ENCODE data around the gene NLRP6. TPM values are rescaled to one million over a fixed set of nuclear protein-coding genes. Genes with fewer than 3 reads are reported as not detected.

The NLRP6 gene
- polyA plus RNA-seq, 2 donors, result 0.05 to 0.06 TPM

DNA sequence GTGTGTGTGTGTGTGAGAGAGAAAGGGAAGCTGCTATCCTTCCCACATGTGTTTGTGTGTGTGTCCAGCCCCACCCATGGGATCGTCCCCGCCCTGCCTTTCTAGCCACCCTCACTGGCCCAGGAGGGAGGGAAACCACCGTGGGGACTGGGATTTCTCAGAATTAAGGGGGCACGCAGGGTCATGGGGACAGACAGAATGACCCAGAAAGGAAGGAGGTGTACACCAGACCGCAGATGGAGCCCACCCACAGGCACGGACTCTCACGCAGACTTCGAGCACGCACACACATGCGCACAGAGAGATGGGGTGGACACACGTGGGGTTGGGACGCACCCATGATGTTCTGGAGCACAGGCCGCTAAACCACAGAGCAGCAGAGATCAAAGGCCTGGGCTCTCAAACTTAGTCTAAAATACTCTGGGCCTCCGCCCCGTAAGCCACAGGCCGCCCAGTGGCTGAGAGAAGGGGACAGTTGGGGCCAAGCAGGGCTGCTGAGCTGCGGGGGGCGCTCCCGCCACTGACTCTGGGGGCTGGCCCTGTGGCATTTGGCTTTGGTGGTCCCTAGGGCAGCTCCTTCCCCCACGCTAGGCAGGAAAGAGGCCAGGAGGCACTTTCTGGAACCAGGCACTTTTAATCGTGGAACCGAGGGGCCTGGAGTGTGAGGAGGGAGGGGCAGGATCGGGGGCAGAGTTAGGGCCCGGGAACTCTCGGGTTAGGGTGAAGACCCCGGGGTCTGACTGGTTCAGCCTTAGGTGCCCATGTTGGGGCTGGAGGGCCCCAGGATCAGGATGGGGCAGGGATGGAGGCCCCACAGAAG lies 19.6 kb downstream of the NLRP6 start:
- H3K27me3 ChIP-seq (ENCODE audit: control insufficient read depth in 1 of 2, insufficient read depth in 2 of 2, low read length in 2 of 2), result no peaks in the 10 kb centered on the region
- H3K36me3 ChIP-seq (ENCODE audit: control insufficient read depth in 2 of 2, insufficient read depth in 2 of 2, low read length in 1 of 2), result peaks cover 0 to 5% of the 10 kb centered on the region in 2 donors
- H3K27ac ChIP-seq (ENCODE audit: low read depth in 2 of 2, low read length in 1 of 2), result peak overlapping the region in 1 of 2 donors; percentile 2
- 41 to 43% methylated on average over 26 of the region's 26 CpGs for WGBS, 2 donors
- peaks cover 2 to 5% of the 10 kb centered on the region in 2 donors for H3K4me1 ChIP-seq (ENCODE audit: control insufficient read depth in 2 of 2, insufficient read depth in 2 of 2, low read length in 1 of 2)
- H3K4me3 ChIP-seq (ENCODE audit: low read depth in 1 of 2, low read length in 2 of 2), result no peak overlapping the region
- no peaks in the 10 kb centered on the region for H3K9me3 ChIP-seq (ENCODE audit: control insufficient read depth in 2 of 2, insufficient read depth in 1 of 2, low read depth in 1 of 2, low read length in 1 of 2)

DNA sequence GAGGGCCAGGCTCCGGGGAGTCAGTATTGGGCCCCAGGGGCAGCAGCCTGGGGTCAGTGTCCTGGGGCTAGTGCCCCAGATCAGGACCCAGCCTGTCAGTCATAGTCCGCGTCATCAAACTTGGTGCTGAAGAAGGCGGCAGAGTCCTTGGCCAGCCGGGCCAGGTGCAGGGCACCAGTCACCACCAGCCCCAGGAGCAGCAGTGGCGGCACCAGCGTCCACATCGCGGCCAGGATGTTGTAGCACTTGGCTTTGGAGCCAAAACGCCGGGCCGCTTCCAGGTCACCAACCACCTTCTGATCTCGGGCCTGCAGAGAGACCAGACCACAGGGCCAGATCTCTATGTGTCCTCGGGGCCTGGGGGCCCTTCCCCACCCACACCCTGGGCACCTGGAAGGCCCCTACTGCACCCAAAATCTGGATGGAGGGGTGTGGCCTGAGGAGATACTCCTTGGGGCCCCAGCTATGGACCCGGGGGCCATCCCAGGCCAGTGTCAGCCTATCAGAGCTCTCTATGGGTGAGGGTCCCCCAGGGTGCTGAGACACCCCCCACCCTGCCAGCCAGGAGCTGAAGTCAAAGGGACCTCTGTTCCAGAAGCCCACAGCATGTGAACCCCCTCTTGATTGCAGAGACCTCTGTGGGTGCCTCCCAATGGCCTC lies 20.3 kb downstream of the NLRP6 start:
- no peak overlapping the region for H3K4me3 ChIP-seq (ENCODE audit: low read depth in 1 of 2, low read length in 2 of 2)
- H3K36me3 ChIP-seq (ENCODE audit: control insufficient read depth in 2 of 2, insufficient read depth in 2 of 2, low read length in 1 of 2), result peaks cover 0 to 5% of the 10 kb centered on the region in 2 donors
- 57 to 59% methylated on average over 15 of the region's 15 CpGs for WGBS, 2 donors
- H3K27me3 ChIP-seq (ENCODE audit: control insufficient read depth in 1 of 2, insufficient read depth in 2 of 2, low read length in 2 of 2), result no peaks in the 10 kb centered on the region
- no peaks in the 10 kb centered on the region for H3K9me3 ChIP-seq (ENCODE audit: control insufficient read depth in 2 of 2, insufficient read depth in 1 of 2, low read depth in 1 of 2, low read length in 1 of 2)
- peaks cover 2 to 5% of the 10 kb centered on the region in 2 donors for H3K4me1 ChIP-seq (ENCODE audit: control insufficient read depth in 2 of 2, insufficient read depth in 2 of 2, low read length in 1 of 2)
- no peak overlapping the region for H3K27ac ChIP-seq (ENCODE audit: low read depth in 2 of 2, low read length in 1 of 2)

DNA sequence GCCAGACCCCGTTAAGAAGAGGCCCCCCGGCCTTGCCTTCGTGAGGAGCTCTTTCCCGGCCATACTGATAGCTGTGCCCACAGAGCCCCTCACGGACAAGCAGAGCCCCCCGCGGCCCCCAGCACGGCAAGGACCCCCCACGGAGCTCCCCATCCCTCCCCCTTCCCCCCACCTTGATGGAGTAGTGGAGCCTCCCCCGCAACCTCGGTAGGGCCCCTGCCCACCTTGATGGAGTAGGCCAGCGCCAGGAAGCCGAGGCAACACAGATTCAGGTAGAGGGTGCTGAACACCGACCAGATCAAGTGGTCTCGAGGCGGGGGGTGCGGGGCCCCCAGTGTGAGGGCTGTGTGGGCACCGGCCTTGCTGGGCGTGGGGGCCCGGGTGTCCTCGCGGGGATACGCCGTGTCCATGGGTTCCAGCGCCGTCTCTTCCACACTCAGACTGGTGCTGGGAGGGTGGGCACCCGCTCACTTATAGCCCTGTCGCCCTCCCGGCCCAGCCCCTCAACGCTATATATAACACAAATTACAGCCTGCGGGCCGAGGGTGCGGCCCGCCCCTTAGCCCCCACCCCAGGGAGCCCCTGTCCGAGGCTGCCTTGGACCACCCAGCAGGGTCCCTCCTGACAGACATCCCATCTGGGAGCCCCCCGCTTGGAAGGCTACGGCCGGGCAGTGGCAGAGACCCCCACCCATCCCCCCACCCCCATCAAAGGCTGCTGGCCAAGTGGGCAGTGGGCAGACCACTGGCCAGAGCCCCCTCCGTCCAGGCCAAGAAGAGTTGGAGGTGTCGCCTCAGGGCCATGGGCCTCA lies 21.1 kb downstream of the NLRP6 start, which contains the start of gene IFITM5:
TSS of gene IFITM5 (minus strand) at position 446 of the 811 bp plus-strand sequence. CDS start at position 410, 36 bp downstream.
- peaks cover 2 to 5% of the 10 kb centered on the region in 2 donors for H3K4me1 ChIP-seq (ENCODE audit: control insufficient read depth in 2 of 2, insufficient read depth in 2 of 2, low read length in 1 of 2)
- no peak within 1 kb of the TSS for H3K4me3 ChIP-seq (ENCODE audit: low read depth in 1 of 2, low read length in 2 of 2)
- H3K27ac ChIP-seq (ENCODE audit: low read depth in 2 of 2, low read length in 1 of 2), result no peak within 1 kb of the TSS
- no peaks in the 10 kb centered on the region for H3K36me3 ChIP-seq (ENCODE audit: control insufficient read depth in 2 of 2, insufficient read depth in 2 of 2, low read length in 1 of 2)
- WGBS, 2 donors, result 58 to 61% methylated on average over 34 to 40 of the region's 40 CpGs
- H3K27me3 ChIP-seq (ENCODE audit: control insufficient read depth in 1 of 2, insufficient read depth in 2 of 2, low read length in 2 of 2), result no peaks in the 10 kb centered on the region
- no peaks in the 10 kb centered on the region for H3K9me3 ChIP-seq (ENCODE audit: control insufficient read depth in 2 of 2, insufficient read depth in 1 of 2, low read depth in 1 of 2, low read length in 1 of 2)

DNA sequence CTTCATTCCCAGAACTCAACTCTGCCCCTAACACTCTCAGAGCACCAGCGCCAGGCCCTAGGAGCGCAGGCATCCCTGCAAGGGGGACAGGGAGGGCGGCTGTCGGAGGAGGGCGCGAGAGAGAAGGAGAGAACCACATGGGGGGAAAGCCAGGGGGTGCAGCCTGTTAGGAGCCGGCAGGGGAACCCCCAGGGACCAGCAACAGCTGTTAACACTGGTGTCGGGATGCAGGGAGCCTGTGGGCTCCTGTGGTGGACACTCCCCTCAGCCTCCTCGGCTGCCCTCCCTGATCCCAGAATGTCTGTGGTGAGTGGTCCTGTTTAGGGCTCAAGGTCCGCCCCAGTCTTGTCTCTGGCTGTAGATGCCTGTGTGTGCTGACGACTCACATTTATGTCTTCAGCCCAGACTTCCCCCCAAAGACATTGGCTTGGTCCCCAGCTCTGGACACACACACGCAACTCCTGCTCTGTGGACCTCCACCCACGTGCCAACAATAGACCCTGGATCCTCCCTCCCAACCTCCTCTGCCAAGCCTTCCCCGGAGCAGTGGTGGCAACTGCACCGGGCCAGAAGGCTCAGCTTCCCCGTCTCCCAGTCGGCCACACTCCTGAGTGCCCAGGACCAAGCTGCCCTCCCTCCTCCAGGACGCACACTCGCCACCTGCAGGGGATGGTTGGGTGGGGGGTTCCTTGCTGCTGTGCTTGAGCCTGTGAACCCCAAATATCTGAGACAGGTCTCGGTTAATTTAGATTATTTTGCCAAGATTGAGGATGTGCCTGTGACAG lies 21.9 kb downstream of the NLRP6 start:
- Histone ChIP-seq H3K4me3 (ENCODE audit: low read depth in 1 of 2, low read length in 2 of 2) (no peak overlapping the region), H3K27me3 (ENCODE audit: control insufficient read depth in 1 of 2, insufficient read depth in 2 of 2, low read length in 2 of 2) (no peaks in the 10 kb centered on the region), H3K4me1 (ENCODE audit: control insufficient read depth in 2 of 2, insufficient read depth in 2 of 2, low read length in 1 of 2) (peaks cover 2 to 5% of the 10 kb centered on the region in 2 donors), H3K36me3 (ENCODE audit: control insufficient read depth in 2 of 2, insufficient read depth in 2 of 2, low read length in 1 of 2) (no peaks in the 10 kb centered on the region), H3K27ac (ENCODE audit: low read depth in 2 of 2, low read length in 1 of 2) (no peak overlapping the region), H3K9me3 (ENCODE audit: control insufficient read depth in 2 of 2, insufficient read depth in 1 of 2, low read depth in 1 of 2, low read length in 1 of 2) (no peaks in the 10 kb centered on the region)
- WGBS, 2 donors, result 21 to 27% methylated on average over 17 to 20 of the region's 20 CpGs

DNA sequence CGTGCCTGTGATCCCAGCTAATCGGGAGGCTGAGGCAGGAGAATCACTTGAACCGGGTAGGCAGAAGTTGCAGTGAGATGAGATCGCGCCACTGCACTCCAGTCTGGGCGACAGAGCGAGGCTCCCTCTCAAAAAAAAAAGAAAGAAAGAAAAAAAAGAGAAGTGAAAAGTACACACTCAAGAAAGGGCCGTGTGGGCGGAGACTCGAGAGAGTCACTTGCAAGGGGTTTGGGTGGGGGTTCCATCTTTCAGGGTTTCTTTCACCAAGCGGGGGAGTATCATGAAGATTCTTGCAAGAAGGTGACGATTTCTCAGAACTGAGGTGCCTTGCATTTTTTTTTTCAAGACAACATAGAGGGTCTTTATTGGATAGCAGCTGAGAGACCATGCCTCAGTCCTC lies 25.2 kb downstream of the NLRP6 start:
- Histone ChIP-seq H3K4me1 (ENCODE audit: control insufficient read depth in 2 of 2, insufficient read depth in 2 of 2, low read length in 1 of 2) (peaks cover 0 to 2% of the 10 kb centered on the region in 2 donors), H3K4me3 (ENCODE audit: low read depth in 1 of 2, low read length in 2 of 2) (no peak overlapping the region), H3K27me3 (ENCODE audit: control insufficient read depth in 1 of 2, insufficient read depth in 2 of 2, low read length in 2 of 2) (no peaks in the 10 kb centered on the region), H3K9me3 (ENCODE audit: control insufficient read depth in 2 of 2, insufficient read depth in 1 of 2, low read depth in 1 of 2, low read length in 1 of 2) (no peaks in the 10 kb centered on the region), H3K36me3 (ENCODE audit: control insufficient read depth in 2 of 2, insufficient read depth in 2 of 2, low read length in 1 of 2) (no peaks in the 10 kb centered on the region), H3K27ac (ENCODE audit: low read depth in 2 of 2, low read length in 1 of 2) (no peak overlapping the region)
- 80 to 84% methylated on average over 12 of the region's 12 CpGs for WGBS, 2 donors

DNA sequence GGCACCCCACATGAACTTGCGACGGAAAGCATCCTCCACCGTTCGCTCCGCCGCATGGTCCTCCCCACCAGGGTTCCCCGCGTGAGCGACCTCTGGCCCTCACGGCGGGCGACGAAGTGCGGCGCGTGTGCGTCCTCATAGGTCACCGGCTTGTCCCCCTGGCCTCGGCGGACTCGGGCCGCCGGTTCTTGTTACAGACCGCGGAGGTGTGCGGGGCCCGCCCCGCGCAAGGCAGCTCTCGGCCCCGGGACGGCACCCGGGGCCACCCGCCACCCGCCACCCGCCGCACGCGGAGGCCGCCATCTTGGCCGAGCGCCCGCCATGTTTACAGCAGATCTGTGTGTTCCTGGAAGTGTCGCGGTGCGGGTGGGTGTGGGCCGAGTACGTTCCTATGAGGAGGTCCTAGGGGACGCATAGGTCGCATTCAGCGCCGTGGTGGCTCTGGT lies 25.9 kb downstream of the NLRP6 start:
- Histone ChIP-seq H3K9me3 (ENCODE audit: control insufficient read depth in 2 of 2, insufficient read depth in 1 of 2, low read depth in 1 of 2, low read length in 1 of 2) (no peaks in the 10 kb centered on the region), H3K27me3 (ENCODE audit: control insufficient read depth in 1 of 2, insufficient read depth in 2 of 2, low read length in 2 of 2) (no peaks in the 10 kb centered on the region), H3K36me3 (ENCODE audit: control insufficient read depth in 2 of 2, insufficient read depth in 2 of 2, low read length in 1 of 2) (no peaks in the 10 kb centered on the region), H3K4me1 (ENCODE audit: control insufficient read depth in 2 of 2, insufficient read depth in 2 of 2, low read length in 1 of 2) (peaks cover 0 to 6% of the 10 kb centered on the region in 2 donors), H3K4me3 (ENCODE audit: low read depth in 1 of 2, low read length in 2 of 2) (no peak overlapping the region), H3K27ac (ENCODE audit: low read depth in 2 of 2, low read length in 1 of 2) (no peak overlapping the region)
- WGBS, 2 donors, result 85% methylated on average over 51 to 52 of the region's 52 CpGs

DNA sequence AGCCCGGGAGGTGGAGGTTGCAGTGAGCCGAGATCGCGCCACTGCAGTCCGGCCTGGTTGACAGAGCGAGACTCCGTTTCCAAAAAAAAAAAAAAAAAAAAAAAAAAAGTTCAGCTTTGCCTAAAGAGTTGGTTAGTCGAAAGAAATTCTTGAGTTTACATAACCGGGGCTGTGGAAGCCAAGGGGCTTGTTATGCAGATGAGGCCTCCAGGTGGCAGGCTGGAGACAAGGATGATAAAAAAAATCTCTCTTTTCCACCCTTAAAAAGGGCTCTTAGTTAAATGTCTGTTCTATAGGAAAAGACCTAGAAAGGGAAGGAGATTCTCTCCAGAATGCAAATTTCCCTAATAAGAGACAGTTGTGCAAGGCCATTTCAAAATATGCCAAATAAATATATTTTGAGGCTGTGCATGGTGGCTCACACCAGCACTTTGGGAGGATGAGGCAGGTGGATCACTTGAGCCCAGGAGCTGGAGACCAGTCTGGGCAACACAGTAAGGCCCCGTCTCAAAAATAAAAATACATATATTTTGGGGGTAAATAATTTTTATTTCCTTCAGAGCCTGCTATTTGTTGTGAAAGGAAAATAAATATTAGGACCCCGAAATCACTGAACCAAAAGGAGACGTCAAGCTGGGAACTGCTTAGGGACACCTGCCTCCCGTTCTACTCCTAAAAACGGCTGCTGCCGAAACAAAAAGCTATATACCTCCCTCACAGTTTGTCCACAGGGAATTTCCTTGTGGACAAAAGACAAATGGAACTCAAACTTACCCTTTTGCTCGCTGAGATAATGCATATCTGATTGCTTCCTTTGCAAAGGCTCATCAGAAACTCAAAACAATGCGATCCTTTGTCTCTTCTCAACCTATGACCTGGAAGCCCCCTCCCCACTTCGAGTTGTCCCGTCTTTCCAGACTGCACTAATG lies 27.0 kb downstream of the NLRP6 start:
- 34 to 35% methylated on average over 19 of the region's 19 CpGs for WGBS, 2 donors
- Histone ChIP-seq H3K9me3 (ENCODE audit: control insufficient read depth in 2 of 2, insufficient read depth in 1 of 2, low read depth in 1 of 2, low read length in 1 of 2) (no peaks in the 10 kb centered on the region), H3K4me3 (ENCODE audit: low read depth in 1 of 2, low read length in 2 of 2) (no peak overlapping the region), H3K36me3 (ENCODE audit: control insufficient read depth in 2 of 2, insufficient read depth in 2 of 2, low read length in 1 of 2) (no peaks in the 10 kb centered on the region), H3K27me3 (ENCODE audit: control insufficient read depth in 1 of 2, insufficient read depth in 2 of 2, low read length in 2 of 2) (no peaks in the 10 kb centered on the region), H3K27ac (ENCODE audit: low read depth in 2 of 2, low read length in 1 of 2) (no peak overlapping the region), H3K4me1 (ENCODE audit: control insufficient read depth in 2 of 2, insufficient read depth in 2 of 2, low read length in 1 of 2) (peaks cover 0 to 6% of the 10 kb centered on the region in 2 donors)

DNA sequence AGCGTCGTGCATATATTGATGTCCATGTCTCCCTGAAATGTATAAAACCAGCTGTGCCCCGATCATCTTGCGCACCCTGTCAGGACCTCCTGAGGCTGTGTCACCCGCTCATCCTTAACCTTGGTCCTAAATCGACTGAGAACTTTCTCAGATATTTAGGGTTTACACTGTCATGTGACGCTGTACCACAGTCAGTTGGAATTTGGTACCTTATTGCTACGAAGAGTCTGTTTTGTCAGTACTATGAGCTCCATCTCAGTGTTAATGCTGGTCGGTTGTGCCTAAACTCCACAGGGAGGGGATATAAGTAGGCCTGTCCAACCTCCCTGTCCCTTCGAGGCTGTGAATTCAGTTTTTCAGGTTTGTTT lies 27.6 kb downstream of the NLRP6 start:
- 90 to 92% methylated on average over 10 of the region's 10 CpGs for WGBS, 2 donors
- H3K4me1 ChIP-seq (ENCODE audit: control insufficient read depth in 2 of 2, insufficient read depth in 2 of 2, low read length in 1 of 2), result peaks cover 0 to 6% of the 10 kb centered on the region in 2 donors
- H3K4me3 ChIP-seq (ENCODE audit: low read depth in 1 of 2, low read length in 2 of 2), result no peak overlapping the region
- H3K27ac ChIP-seq (ENCODE audit: low read depth in 2 of 2, low read length in 1 of 2), result no peak overlapping the region
- H3K27me3 ChIP-seq (ENCODE audit: control insufficient read depth in 1 of 2, insufficient read depth in 2 of 2, low read length in 2 of 2), result no peaks in the 10 kb centered on the region
- no peaks in the 10 kb centered on the region for H3K9me3 ChIP-seq (ENCODE audit: control insufficient read depth in 2 of 2, insufficient read depth in 1 of 2, low read depth in 1 of 2, low read length in 1 of 2)
- no peaks in the 10 kb centered on the region for H3K36me3 ChIP-seq (ENCODE audit: control insufficient read depth in 2 of 2, insufficient read depth in 2 of 2, low read length in 1 of 2)

Data from esophagus (tissue), 2 donors.